H1 (cell line): ENCODE results near the gene RNASE1.

Source experiments
- CTCF ChIP-seq, 3 experiments: IDR thresholded peaks; 1 replicate in 2 of 3; 2 replicates in 1 of 3; pipeline versions ENCODE4 v1.5.1 to v1.6.1; 2011; ENCODE audit warnings: low read length in 3 of 3, mild to moderate bottlenecking in 3 of 3, inconsistent platforms in 2 of 3, low read depth in 1 of 3, moderate library complexity in 1 of 3; ENCODE audit not compliant: insufficient read depth in 1 of 3; ENCODE audit errors: control extremely low read depth in 1 of 3
- POLR2A ChIP-seq, 2 experiments: IDR thresholded peaks; 1 replicate in 1 of 2; 2 replicates in 1 of 2; pipeline ENCODE4 v1.6.1; 2011; ENCODE audit warnings: low read depth in 2 of 2, low read length in 2 of 2, mild to moderate bottlenecking in 2 of 2; ENCODE audit errors: control extremely low read depth in 1 of 2
- TEAD4 ChIP-seq: IDR thresholded peaks from 2 replicates; pipeline ENCODE4 v1.6.1; 2012; ENCODE audit warnings: low read depth, low read length, inconsistent platforms, mixed read lengths
- YY1 ChIP-seq: IDR thresholded peaks from 2 replicates; pipeline ENCODE4 v1.6.1; 2011; ENCODE audit warnings: low read depth, mild to moderate bottlenecking, low read length
- TF ChIP-seq, protein P1 (sequence below): IDR thresholded peaks from 2 replicates; pipeline ENCODE4 v1.6.1; 2012; ENCODE audit warnings: inconsistent platforms

DNA sequence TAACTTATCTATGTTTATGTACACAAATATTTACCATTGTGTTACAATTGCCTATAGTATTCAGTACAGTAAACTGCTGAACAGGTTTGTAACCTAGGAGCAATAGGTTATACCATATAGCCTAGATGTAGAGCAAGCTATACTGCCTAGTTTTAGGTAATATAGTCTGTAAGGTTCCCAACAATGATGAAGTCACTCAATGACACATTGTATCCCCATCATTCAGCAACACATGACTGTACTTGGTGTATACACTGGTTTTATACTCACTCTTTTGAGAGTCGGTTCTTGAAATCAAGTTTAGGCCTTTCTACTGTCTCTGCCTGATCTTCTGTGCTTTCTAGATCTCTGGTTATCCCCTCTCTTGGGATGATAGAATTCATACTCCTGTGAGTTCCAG lies 5.5 kb downstream of the RNASE1 start:
- TF ChIP-seq, protein P1, sequence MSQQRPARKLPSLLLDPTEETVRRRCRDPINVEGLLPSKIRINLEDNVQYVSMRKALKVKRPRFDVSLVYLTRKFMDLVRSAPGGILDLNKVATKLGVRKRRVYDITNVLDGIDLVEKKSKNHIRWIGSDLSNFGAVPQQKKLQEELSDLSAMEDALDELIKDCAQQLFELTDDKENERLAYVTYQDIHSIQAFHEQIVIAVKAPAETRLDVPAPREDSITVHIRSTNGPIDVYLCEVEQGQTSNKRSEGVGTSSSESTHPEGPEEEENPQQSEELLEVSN, result no peak
- TF ChIP-seq CTCF (IDR thresholded peaks at IDR 0.05; ENCODE audit: control extremely low read depth in 1 of 3, insufficient read depth in 1 of 3, low read depth in 1 of 3, low read length in 3 of 3) (no peak), POLR2A (IDR thresholded peaks at IDR 0.05; ENCODE audit: control extremely low read depth in 1 of 2, low read depth in 2 of 2, low read length in 2 of 2) (no peak), TEAD4 (no peak), YY1 (no peak)
